Tibial nerve (tissue), 4 donors: ENCODE results near the gene GRIK4. TPM values are rescaled to one million over a fixed set of nuclear protein-coding genes. Genes with fewer than 3 reads are reported as not detected.

Experiments used
- DNase-seq, 2 donors: peaks; one replicate each; pipeline ENCODE4 v3.0.0-alpha.2; 2019; ENCODE audit warnings: low spot score in 2 of 2
- H3K27ac ChIP-seq, 4 donors: fragments of 200-600 bp; sonication (generic) in 3 of 4; one replicate each; pipeline ENCODE4 v1.5.1; 2017 to 2019; ENCODE audit warnings: mild to moderate bottlenecking in 1 of 4
- H3K27me3 ChIP-seq, 2 donors: fragments of 200-600 bp; sonication (generic) in 1 of 2; one replicate each; pipeline versions ENCODE4 v1.5.1 to v1.6.0; 2017 to 2019
- H3K36me3 ChIP-seq, 3 donors: fragments of 200-600 bp; sonication (generic); one replicate each; pipeline ENCODE4 v1.5.1; 2018 to 2019
- H3K4me1 ChIP-seq, 4 donors: fragments of 200-600 bp; sonication (generic) in 3 of 4; one replicate each; pipeline ENCODE4 v1.5.1; 2017 to 2019
- H3K4me3 ChIP-seq, 4 donors: fragments of 200-600 bp; sonication (generic) in 3 of 4; one replicate each; pipeline ENCODE4 v1.5.1; 2017 to 2019; ENCODE audit warnings: mild to moderate bottlenecking in 1 of 4, moderate library complexity in 1 of 4
- H3K9me3 ChIP-seq, 4 donors: fragments of 200-600 bp; sonication (generic) in 3 of 4; one replicate each; pipeline ENCODE4 v1.5.1; 2017 to 2019
- EP300 ChIP-seq, 2 donors: sonication (generic); formaldehyde crosslinking; IDR thresholded peaks; one replicate each; pipeline ENCODE4 v1.6.1; 2017; ENCODE audit warnings: antibody characterized with exemption in 2 of 2, mild to moderate bottlenecking in 1 of 2
- POLR2A ChIP-seq, 2 donors: fragments of 450-650 bp; IDR thresholded peaks; one replicate each; pipeline ENCODE4 v1.6.1; 2017; ENCODE audit warnings: antibody characterized with exemption in 2 of 2, mild to moderate bottlenecking in 2 of 2, moderate library complexity in 2 of 2
- WGBS, 2 donors: methylation state at CpG; one replicate each; pipeline ENCODE4 v1.1.5; 2018; 5-methylcytosine and 5-hydroxymethylcytosine counted together
- total RNA-seq, 4 donors: library from RNA; depleted of rRNA; stranded (reverse); fragments of >200 nt; gene quantifications; one replicate each; pipeline ENCODE4 v1.1.0, GENCODE V29; 2016
- TF ChIP-seq, protein P1 (sequence below), 5 experiments: fragments of 200-600 bp in 3 of 5; fragments of 450-650 bp in 2 of 5; sonication (generic) in 3 of 5; IDR thresholded peaks; one replicate each; pipeline ENCODE4 v1.5.1; 2016 to 2019; ENCODE audit warnings: antibody characterized with exemption in 5 of 5, mild to moderate bottlenecking in 3 of 5, moderate library complexity in 2 of 5

The GRIK4 gene
- total RNA-seq, 4 donors from 2014 or later, result 0.22 to 0.98 TPM; not detected in 2

DNA sequence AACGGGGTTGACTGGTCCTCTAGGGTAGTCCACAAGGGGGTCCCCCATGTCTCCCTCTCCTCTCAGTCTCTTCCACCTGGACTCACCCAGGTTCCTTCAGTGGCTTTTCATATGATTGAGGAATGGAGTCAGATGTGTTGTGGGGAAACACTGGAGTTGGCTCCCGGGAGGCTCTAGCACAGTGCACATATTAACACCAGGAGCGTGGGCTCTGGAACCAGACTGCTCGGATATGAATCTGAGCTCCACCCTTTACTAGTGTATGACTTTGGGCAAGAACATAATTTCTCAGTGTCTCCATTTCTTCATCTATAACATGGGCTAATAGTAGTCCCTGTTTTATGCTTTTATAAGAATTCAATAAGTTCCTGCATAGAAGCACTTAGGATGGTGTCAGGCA, 157.0 kb downstream of the GRIK4 start:
- no peaks in the 10 kb centered on the region for H3K36me3 ChIP-seq
- no peak overlapping the region for H3K4me3 ChIP-seq
- peaks cover 0 to 3% (median 0%) of the 10 kb centered on the region in 4 donors for H3K9me3 ChIP-seq
- no peak for DNase-seq
- no peak overlapping the region for H3K27ac ChIP-seq
- no peaks in the 10 kb centered on the region for H3K27me3 ChIP-seq
- TF ChIP-seq, protein P1, sequence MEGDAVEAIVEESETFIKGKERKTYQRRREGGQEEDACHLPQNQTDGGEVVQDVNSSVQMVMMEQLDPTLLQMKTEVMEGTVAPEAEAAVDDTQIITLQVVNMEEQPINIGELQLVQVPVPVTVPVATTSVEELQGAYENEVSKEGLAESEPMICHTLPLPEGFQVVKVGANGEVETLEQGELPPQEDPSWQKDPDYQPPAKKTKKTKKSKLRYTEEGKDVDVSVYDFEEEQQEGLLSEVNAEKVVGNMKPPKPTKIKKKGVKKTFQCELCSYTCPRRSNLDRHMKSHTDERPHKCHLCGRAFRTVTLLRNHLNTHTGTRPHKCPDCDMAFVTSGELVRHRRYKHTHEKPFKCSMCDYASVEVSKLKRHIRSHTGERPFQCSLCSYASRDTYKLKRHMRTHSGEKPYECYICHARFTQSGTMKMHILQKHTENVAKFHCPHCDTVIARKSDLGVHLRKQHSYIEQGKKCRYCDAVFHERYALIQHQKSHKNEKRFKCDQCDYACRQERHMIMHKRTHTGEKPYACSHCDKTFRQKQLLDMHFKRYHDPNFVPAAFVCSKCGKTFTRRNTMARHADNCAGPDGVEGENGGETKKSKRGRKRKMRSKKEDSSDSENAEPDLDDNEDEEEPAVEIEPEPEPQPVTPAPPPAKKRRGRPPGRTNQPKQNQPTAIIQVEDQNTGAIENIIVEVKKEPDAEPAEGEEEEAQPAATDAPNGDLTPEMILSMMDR (IDR thresholded peaks at IDR 0.05), result no peak
- TF ChIP-seq EP300 (IDR thresholded peaks at IDR 0.05), result no peak
- TF ChIP-seq POLR2A (IDR thresholded peaks at IDR 0.05), result no peak
- WGBS, 2 donors, result 68 to 73% methylated on average over 4 of the region's 4 CpGs
- H3K4me1 ChIP-seq, result no peaks in the 10 kb centered on the region

DNA sequence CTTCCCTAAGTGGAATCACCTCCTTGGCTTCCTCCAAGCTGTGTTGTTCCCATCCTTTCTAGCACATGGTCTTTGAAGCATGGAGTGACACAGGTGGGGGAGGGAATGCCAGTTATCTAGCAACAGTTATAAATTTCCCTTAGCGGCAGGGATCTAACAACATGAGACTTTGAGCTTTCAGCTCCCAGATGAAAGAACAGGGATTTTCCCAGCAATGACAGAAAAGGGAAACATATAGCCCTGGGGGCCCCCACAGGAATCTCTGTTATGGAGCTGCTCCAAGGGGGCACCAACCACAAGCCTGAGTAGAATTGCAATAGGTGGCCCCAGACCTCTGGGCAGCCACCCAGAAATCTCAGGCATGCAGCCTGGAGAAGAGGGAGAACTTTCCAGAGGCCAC, 163.0 kb downstream of the GRIK4 start:
- WGBS, 2 donors, result 17 to 30% methylated on average over 1 of the region's 1 CpG

DNA sequence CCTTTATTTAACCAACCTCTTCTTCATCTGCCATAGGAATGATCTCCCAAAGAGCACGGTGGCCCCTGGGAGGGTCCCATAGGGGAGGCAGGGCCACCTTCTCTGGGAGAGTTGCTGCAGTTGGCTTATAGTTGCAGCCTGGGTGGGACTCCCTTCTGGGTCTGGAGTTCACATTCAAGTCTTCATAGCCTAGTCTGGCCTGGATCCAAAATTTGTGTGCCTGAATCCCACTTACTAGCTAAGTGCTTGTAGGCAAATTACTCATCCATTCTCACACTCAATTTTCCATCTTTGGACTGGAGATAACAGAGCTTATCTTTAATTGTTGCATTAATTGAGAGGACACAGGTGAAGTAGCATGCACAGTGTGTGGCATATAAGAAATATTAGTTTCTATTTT, 163.6 kb downstream of the GRIK4 start:
- peaks cover 0 to 9% (median 0%) of the 10 kb centered on the region in 4 donors for H3K4me1 ChIP-seq
- 47 to 83% methylated on average over 1 of the region's 1 CpG for WGBS, 2 donors

More for the DNA sequence above, 163.0 kb downstream of the GRIK4 start:
- TF ChIP-seq EP300 (IDR thresholded peaks at IDR 0.05), result no peak
- no peak for TF ChIP-seq POLR2A (IDR thresholded peaks at IDR 0.05)
- TF ChIP-seq, protein P1 (IDR thresholded peaks at IDR 0.05), result no peak
- H3K9me3 ChIP-seq, result peaks cover 0 to 3% (median 0%) of the 10 kb centered on the region in 4 donors
- H3K27ac ChIP-seq, result no peak overlapping the region
- H3K4me3 ChIP-seq, result no peak overlapping the region
- no peaks in the 10 kb centered on the region for H3K36me3 ChIP-seq
- peaks cover 0 to 9% (median 0%) of the 10 kb centered on the region in 4 donors for H3K4me1 ChIP-seq
- DNase-seq, result no peak
- no peaks in the 10 kb centered on the region for H3K27me3 ChIP-seq

DNA sequence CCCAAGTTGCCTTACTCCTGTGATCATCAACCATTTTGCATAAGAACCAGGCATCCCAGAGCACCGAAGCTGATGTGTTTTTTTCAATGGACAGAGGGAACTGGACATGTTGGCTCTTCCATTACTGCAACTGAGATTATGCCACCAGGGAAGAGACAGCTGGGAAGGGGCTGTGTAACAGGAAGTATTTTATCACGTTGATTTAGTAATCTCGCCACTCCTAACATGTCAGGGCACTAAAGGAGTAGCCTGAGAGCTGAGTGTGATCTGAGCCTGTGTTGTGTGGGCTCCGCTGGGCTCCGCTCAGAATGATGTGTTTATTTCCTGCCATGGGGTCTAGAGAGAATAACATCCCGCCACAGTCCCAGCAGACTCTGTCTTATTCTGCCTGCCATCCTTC, 165.4 kb downstream of the GRIK4 start:
- Histone ChIP-seq H3K4me3 (no peak overlapping the region), H3K27me3 (no peaks in the 10 kb centered on the region), H3K9me3 (peaks cover 0 to 2% (median 0%) of the 10 kb centered on the region in 4 donors), H3K27ac (no peak overlapping the region), H3K36me3 (no peaks in the 10 kb centered on the region), H3K4me1 (peaks cover 0 to 9% (median 0%) of the 10 kb centered on the region in 4 donors)
- 52 to 75% methylated on average over 6 of the region's 6 CpGs for WGBS, 2 donors
- no peak for TF ChIP-seq POLR2A (IDR thresholded peaks at IDR 0.05)
- TF ChIP-seq, protein P1 (IDR thresholded peaks at IDR 0.05), result no peak
- no peak for TF ChIP-seq EP300 (IDR thresholded peaks at IDR 0.05)
- DNase-seq, result no peak

More for the DNA sequence above, 163.6 kb downstream of the GRIK4 start:
- Histone ChIP-seq H3K27me3 (no peaks in the 10 kb centered on the region), H3K36me3 (no peaks in the 10 kb centered on the region), H3K27ac (no peak overlapping the region), H3K9me3 (peaks cover 0 to 3% (median 0%) of the 10 kb centered on the region in 4 donors), H3K4me3 (no peak overlapping the region)
- no peak for DNase-seq
- TF ChIP-seq EP300 (IDR thresholded peaks at IDR 0.05) (no peak), POLR2A (IDR thresholded peaks at IDR 0.05) (no peak)
- TF ChIP-seq, protein P1 (IDR thresholded peaks at IDR 0.05), result no peak

DNA sequence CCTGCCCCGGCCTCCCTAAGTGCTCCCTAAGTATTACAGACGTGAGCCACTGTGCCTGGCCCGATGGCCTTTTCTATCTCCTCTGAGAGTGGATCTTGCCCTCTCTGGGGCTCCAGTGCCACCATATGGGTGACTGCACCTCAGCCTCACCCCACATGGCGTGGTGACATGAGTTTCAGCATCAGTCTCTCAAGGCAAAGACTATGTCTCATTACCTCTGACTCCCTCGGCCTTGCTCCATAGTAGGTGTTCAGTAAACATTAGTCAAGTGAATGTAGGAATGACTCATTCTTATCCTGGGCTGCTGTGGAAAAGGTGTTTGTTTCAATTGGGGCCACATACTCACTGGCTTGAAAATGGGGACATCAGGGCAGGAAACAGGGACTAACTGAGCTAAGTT, 168.8 kb downstream of the GRIK4 start:
- Histone ChIP-seq H3K36me3 (no peaks in the 10 kb centered on the region), H3K27me3 (no peaks in the 10 kb centered on the region), H3K4me3 (no peak overlapping the region), H3K4me1 (no peaks in the 10 kb centered on the region), H3K9me3 (no peaks in the 10 kb centered on the region), H3K27ac (no peak overlapping the region)
- WGBS, 2 donors, result 93 to 95% methylated on average over 5 of the region's 5 CpGs
- DNase-seq, result no peak
- TF ChIP-seq POLR2A (IDR thresholded peaks at IDR 0.05) (no peak), EP300 (IDR thresholded peaks at IDR 0.05) (no peak)
- TF ChIP-seq, protein P1 (IDR thresholded peaks at IDR 0.05), result no peak
